GM10248 (cell line): Measurements from ENCODE around the gene SDC3.
"Not testable (repeated sequence)": the region's sequence is repeated elsewhere in the genome, so short reads cannot be mapped to it uniquely, and the experiment has no call there.

ENCODE experiments used
- CTCF ChIA-PET: fragments of 300-600 bp; sonication (Branson Sonifier 250); formaldehyde crosslinking; extraction: SDS; loops from one replicate; lab custom pipeline; 2021; ENCODE audit warnings: antibody characterized with exemption; lab: Yijun Ruan, JAX
- POLR2A ChIA-PET: fragments of 350-650 bp; sonication (Branson Sonifier 250); formaldehyde crosslinking; extraction: SDS; loops from one replicate; lab custom pipeline; 2020; ENCODE audit warnings: antibody characterized with exemption; lab: Yijun Ruan, JAX
- DNase-seq: peaks from one replicate; pipeline ENCODE4 v3.0.0; 2012; ENCODE audit errors: extremely low spot score
- TF ChIP-seq, protein P1 (sequence below): IDR thresholded peaks from 2 replicates; pipeline ENCODE4 v1.5.1; 2012; ENCODE audit warnings: mild to moderate bottlenecking, low read depth; ENCODE audit errors: extremely low read depth, missing control alignments, control extremely low read depth

SDC3 gene

DNA sequence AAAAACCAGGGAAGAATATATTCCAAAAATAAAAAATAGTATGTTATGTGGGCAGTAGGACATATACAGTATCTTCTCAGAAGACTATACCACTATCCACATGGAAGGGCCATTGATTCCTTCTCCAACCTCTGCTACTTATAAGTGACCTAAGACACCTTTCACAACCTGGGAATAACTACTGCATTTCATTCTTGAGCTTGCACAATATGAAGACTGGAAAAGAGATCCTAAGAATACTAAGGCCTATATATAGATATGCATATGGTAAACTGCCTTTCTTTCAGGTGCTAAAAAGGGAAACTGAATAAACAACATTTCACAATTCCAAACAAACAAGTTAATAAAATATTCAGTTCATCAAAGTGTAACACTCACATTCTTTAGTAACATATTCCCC is 32.0 kb upstream of the SDC3 start:
- TF ChIP-seq, protein P1, sequence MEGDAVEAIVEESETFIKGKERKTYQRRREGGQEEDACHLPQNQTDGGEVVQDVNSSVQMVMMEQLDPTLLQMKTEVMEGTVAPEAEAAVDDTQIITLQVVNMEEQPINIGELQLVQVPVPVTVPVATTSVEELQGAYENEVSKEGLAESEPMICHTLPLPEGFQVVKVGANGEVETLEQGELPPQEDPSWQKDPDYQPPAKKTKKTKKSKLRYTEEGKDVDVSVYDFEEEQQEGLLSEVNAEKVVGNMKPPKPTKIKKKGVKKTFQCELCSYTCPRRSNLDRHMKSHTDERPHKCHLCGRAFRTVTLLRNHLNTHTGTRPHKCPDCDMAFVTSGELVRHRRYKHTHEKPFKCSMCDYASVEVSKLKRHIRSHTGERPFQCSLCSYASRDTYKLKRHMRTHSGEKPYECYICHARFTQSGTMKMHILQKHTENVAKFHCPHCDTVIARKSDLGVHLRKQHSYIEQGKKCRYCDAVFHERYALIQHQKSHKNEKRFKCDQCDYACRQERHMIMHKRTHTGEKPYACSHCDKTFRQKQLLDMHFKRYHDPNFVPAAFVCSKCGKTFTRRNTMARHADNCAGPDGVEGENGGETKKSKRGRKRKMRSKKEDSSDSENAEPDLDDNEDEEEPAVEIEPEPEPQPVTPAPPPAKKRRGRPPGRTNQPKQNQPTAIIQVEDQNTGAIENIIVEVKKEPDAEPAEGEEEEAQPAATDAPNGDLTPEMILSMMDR: no peak
- DNase-seq: no peak
- POLR2A ChIA-PET: no interaction called here
- CTCF ChIA-PET: interaction anchor here (1.0 to 3.1 kb wide), 3 partner anchors 11 to 139 kb away, joined by 3 to 11 read pairs (median 5); no protein-coding TSS in a partner anchor

DNA sequence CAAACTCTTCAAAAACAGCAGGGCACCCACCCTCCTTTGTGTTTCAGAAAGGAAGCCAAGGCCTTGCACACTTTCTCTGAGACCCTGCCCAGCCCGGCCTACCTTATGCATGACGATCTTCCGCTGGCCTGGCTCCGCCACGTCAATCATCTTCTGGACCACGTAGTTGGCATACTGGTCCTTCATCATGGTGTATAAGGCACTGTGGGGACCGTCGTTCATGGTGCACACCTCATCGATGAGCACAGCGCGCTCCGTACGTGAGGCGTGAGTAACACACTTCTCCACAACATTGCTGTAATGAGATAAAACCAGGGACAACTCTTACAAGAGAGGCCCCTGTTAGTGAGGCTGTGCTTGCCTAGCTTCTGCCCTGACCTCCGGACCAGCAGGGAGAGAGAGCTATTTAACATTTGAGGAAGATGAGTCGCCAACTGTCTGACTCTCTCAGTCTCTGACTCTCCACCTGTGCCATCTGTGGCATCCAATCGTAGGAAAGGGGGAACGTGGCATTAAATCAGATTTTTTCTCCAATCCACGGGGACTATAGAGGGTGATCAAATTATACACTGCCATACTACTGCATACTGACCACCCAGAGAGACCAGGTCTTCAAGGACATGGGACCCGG is 28.1 kb upstream of the SDC3 start:
- DNase-seq: no peak
- ChIA-PET CTCF (interaction anchor here (1.1 kb wide), 3 partner anchors 135 to 154 kb away, joined by 3 read pairs; no protein-coding TSS in a partner anchor), POLR2A (no interaction called here)
- TF ChIP-seq, protein P1: no peak

- CTCF ChIA-PET: interaction anchor here (1.1 to 2.2 kb wide), 3 partner anchors 11 to 134 kb away, joined by 3 to 5 read pairs (median 4); no protein-coding TSS in a partner anchor
- POLR2A ChIA-PET, DNase-seq: not testable (repeated sequence)
Observed at GRCh38 chr1:30935758-30936157, 27.2 kb upstream of the SDC3 start.

DNA sequence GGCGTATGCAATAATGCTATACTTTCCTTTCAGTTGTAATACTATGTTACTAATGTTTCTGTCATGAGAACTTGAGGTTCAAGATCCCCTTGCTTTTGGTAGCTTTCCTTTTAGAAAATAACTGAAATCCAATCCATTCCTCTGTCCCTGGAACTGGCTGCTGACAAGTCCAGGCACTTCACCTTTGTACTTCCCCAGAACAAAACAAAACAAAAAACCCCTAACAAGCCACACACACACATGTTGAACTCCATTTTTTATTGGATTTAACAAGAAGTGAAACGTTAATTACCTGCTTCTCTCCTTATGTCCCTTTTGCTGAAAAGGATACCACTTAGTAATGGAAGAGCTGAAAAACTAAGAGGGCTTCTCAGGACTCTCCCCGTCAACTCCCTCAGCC is 26.1 kb upstream of the SDC3 start:
- POLR2A ChIA-PET: no interaction called here
- TF ChIP-seq, protein P1: no peak
- no peak for DNase-seq
- CTCF ChIA-PET: interaction anchor here (1.3 to 18.3 kb wide), 6 partner anchors 12 to 155 kb away, joined by 4 to 245 read pairs (median 5); no protein-coding TSS in a partner anchor

GRCh38 chr1:30933874-30934252 is 25.3 kb upstream of the SDC3 start:
- ChIA-PET POLR2A (interaction anchor here (0.5 kb wide), 1 partner anchor 78 kb away, joined by 3 read pairs; no protein-coding TSS in a partner anchor), CTCF (interaction anchor here (0.6 to 18.3 kb wide), 7 partner anchors 12 to 215 kb away, joined by 3 to 245 read pairs (median 5); no protein-coding TSS in a partner anchor)
- TF ChIP-seq, protein P1: no peak
- no peak for DNase-seq

DNA sequence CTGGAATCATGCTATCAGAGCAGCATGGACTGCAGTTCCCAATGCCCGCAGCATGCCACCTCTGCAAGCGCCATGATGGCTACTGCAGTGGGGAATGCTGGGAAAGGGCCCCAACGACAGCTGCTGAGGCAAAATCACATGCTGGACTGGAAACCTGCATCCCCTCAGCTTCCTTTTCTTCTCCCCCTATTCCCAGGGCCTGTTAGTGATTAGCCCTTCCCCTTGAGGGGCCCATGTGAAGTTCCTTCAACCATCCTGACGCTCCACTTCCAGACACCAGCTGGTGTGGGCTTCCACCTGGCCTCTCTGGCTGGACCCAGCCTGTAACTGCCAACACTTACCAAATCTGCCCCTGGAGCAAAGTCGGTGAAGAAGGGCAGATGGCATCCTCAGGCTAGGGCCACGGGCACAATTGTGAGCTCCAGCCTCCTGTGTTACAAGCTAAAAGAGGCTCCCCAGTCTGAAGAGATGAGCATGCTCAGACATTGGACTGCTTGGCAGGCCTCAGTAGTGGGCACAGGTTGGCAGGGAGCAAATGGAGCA is 22.1 kb upstream of the SDC3 start:
- no peak for DNase-seq
- CTCF ChIA-PET: interaction anchor here (1.4 to 18.3 kb wide), 5 partner anchors 11 to 211 kb away, joined by 4 to 245 read pairs (median 29); no protein-coding TSS in a partner anchor
- POLR2A ChIA-PET: interaction anchor here (0.5 kb wide), 1 partner anchor 234 kb away, joined by 3 read pairs; no protein-coding TSS in a partner anchor
- TF ChIP-seq, protein P1: no peak
